Measurements from ENCODE around the gene NRG3.

Gene NRG3

DNA sequence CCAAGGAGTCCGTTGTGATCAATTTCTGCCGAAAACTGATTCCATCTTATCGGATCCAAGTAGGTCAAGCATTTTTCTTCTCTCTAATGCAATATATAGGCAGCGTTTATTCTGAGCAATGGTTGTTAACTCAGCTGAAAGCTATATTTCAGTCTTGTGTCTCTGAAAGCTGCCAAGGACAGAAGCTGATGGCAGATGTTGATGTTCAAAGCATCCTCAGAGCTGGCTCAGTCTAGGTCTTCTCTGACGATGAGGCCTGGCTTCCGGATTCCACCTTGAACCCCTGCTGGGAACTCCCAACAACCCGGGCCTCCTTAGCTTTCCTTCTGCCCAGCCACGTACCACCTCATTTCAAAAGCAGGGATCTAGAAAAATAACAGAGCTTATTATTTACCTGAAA lies 863.6 kb downstream of the NRG3 start:
- no peak for DNase-seq

DNA sequence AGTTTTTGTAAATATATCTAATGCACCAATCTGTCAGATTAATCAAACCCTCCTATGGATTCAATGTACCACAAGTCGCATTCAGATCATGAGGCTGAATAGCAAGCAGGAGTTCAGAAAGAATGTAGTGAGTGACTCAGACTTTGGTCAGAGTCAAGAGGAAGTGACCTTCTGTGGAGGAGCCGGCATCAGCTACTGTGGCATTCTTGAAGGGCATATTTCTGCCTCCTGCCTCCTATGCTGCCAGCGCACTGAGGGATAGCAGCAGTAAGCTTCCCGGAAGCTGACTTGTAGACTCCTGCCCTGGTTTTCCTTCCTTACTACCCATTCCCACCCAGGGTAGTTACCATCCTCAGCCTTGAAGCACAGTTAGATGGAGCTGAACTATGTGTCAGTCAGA lies 867.5 kb downstream of the NRG3 start:
- no peak for DNase-seq

GRCh38 chr10:82742898-82743297 lies 867.9 kb downstream of the NRG3 start:
- DNase-seq: no peak

DNA sequence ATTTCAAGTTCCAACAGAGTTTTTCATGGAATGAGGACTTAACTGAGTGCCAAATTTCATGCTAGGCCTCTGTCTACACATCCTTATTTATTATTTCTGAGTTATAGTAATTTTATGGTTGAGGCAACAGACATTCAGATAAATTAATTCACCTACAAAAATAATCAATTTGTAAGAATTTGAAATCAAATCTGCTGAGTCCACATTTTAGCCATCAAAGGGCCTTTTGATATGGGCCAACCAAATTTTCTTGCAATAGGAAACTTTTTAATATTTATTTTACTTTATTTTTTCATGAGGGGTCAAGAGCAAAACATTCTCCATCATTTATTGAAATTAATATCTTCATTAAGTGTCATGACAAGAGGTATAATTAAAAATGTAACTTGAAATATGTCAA lies 875.5 kb downstream of the NRG3 start:
- no peak for DNase-seq

GRCh38 chr10:82757397-82757796 lies 882.4 kb downstream of the NRG3 start:
- DNase-seq: no peak

- peak; percentile 8 for DNase-seq
Measured at GRCh38 chr10:82757901-82758300, 882.9 kb downstream of the NRG3 start.

- no peak for DNase-seq
Measured at GRCh38 chr10:82759050-82759449, 884.1 kb downstream of the NRG3 start.

GRCh38 chr10:82762641-82763040 lies 887.6 kb downstream of the NRG3 start:
- DNase-seq: no peak

GRCh38 chr10:82768040-82768439 lies 893.0 kb downstream of the NRG3 start:
- no peak for DNase-seq

DNA sequence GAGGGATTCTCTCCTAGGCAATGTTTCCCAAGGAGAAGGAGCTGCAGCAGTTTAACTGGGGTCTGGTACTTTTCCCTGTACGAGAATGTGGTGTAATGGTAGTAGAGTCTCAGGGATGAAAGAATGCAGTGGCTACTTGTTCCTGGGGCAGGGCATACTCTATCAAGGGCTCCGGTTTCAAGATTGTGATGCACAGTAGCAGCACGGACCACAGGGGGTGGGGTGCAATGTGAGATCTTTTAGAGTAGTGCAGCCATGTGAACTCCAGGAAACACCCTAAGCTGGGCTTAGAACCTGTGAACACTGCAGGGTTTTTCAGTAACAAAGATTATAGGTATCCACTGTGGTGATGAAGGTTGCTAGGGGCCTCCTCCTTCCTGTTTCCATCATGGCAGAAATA lies 903.9 kb downstream of the NRG3 start:
- DNase-seq: no peak

DNA sequence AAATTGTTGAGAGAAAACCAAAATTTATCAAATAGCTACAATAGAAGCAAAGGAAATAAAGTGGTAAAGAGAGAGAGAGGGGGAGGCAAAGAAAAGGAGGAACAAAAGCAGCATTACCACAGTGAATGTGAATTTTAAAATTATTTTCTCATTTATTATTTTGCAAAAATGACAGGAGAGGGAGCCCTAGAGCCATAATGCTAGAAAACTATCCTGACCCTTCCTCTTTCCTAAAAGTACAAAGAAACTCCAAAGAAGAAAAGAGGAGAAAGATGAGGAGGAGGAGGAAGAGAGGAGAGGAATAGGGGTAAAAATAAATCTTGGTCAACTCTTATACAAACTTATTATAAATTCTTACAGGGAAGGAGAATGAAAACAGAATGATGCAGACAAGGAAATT lies 921.5 kb downstream of the NRG3 start:
- DNase-seq: no peak

DNA sequence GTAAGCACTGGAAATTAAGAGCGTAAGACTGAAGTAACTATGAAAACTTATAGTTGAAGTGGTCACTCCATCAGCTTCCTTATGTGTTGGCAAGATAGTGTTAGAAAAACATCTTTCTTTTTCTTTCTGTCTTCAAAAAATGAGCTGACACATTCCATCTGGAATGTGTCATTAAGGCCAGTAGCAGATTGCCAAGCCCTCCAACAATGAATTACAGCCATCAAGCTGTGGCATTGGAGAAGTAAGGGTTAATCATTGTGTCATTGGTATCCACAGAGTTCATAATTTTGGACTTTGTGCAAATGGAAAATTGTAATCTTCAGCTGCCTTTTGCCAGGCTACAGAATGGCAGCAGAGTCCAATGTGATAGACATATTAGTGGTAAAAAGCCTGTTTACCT lies 926.3 kb downstream of the NRG3 start:
- no peak for DNase-seq

GRCh38 chr10:82811621-82812020 lies 936.6 kb downstream of the NRG3 start:
- DNase-seq: no peak

GRCh38 chr10:82813856-82814255 lies 938.9 kb downstream of the NRG3 start:
- peak; percentile 63 for DNase-seq

DNA sequence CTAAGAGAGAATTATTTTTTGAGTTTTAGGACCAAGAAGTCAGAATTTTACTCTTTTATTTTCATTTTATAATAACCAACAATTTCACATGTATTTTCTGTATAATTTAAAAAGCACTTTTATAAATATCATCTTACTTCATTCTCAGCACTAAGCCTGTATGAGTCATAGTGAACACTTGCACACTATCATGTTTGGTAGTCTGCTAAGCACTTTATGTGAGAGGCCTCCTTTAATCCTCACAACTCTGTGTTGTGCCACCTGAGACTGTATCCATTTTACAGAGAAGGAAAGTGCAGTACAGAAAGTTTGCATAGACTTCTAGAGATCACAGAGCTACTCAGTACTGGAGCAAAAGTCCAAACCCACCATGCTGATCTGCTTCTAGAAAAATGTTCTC lies 939.6 kb downstream of the NRG3 start:
- no peak for DNase-seq

DNA sequence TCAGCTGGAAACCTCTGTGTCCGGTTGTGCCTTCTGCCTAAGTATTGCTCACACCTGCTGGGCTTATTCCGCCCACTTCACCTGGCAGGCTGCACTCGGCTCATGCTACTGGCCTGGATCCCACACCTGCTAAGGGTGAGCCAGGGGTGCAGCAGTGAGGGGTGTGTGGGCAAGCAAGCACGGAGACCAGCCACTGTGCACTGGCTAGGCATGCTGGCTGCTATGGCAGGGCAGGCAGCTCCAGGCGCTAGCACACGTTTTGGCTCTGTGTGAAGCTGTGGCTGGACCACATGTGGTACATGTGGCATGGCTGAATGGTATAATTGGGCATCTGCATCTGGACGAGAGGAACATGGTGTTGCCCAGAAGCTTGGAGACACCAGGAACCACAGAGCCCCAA lies 940.7 kb downstream of the NRG3 start:
- no peak for DNase-seq

GRCh38 chr10:82817676-82818422 lies 942.9 kb downstream of the NRG3 start:
- no peak for DNase-seq

DNA sequence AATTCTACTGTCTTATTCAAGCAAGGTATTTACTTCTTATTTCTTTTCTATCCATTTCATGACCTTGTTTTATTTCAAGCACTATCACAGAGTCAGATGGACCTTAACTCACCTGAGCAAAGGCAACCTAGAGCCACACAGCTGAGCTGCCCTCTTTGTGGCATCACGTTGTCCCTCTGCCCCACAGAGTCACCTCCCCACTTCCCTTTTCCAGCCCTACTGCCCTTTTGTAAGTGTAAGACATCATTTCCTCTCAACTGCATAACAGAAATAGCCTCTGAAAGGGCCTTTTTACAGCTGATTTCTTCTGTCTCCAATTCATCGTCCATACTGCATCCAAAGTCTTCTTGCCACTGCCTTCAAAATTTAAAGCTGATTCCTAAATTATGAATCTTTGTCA lies 946.0 kb downstream of the NRG3 start:
- no peak for DNase-seq

- DNase-seq: no peak
Measured at GRCh38 chr10:82826132-82826531, 951.1 kb downstream of the NRG3 start.

GRCh38 chr10:82827901-82828300 lies 952.9 kb downstream of the NRG3 start:
- no peak for DNase-seq

DNA sequence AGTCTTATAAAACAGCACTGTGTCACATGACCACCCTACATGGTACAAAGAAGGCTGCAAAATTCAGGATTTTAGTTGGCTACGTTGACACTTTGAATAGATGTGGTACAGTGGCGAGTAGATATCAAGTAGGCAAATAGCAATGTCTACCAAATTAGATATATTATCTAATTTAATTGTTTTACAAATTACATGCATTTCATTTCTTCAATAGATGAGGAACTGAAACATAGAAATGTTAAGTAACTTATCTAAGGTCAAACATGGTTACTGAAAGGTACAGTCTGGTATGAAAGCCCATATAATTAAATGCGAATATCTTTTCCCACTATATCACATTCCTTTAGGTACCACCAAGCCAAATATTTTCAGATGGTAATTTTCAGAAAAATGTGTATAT lies 972.2 kb downstream of the NRG3 start:
- no peak for DNase-seq

GRCh38 chr10:82850191-82850590 lies 975.2 kb downstream of the NRG3 start:
- DNase-seq: no peak

DNA sequence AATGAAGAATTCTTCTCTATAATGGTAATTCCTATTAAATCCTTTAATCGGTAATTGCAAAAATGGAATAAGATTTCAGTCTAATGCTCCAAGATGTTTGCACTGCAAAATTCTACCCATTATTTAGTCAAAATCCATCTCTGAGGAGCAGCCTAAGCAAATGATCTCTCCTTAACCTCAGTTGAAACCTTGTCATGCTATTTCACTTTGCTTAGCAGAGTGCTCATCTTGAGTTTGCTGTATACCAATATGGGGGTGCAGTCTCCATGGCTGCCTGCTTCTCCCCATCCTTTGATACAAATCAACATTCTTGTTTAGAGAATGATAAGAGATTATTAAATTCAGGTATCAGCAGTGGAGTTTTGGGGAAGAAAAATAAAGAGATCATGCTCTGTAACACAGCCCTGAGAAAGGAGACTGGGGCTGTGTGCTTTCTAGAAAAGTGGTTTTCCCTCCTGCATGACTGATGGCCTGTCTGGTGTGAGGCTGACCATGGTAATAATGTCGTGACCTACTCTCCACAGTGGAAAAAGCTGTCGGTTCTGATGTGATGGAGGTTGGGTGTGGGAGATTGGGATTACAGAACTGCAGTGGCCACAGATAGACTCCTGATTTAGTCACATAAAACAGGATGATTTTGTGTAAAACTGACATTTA lies 982.1 kb downstream of the NRG3 start:
- no peak for DNase-seq

DNA sequence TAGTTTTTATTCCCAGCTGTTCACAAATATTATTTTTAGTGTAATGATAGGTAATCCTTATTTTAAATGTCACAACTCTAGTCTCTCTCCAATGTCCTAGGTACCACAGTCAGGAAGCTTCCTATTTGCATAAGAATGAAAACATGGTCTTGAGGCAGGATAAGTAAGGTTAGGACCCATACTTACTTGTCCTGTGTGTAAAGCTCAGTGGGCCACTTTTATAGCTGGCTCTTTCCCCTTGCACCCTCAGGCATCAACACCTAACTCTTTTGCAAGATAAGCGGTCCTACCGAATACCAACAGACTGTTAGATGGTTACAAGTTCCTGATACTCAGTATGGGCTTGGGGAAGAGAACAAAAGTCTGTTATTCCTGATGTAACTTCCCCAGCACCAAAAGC lies 986.9 kb downstream of the NRG3 start:
- DNase-seq: no peak

GRCh38 chr10:82865366-82865765 lies 990.4 kb downstream of the NRG3 start:
- DNase-seq: no peak
